Retinal pigment epithelial cell (primary cell): ENCODE measurements around the gene BLVRA.

Source experiments
- DNase-seq: peaks from one replicate; pipeline ENCODE4 v3.0.0-alpha.2; 2010; ENCODE audit warnings: low read depth
- H3K4me3 ChIP-seq: 2 replicates; pipeline ENCODE4 v1.5.1; 2011; ENCODE audit warnings: mild to moderate bottlenecking, low read length, control low read depth, moderate library complexity
- CTCF ChIP-seq: conservative IDR thresholded peaks from 2 replicates; pipeline ENCODE4 v1.5.1; 2011; ENCODE audit warnings: low read depth, low read length, control low read depth, inconsistent platforms

Gene BLVRA

GRCh38 chr7:43764807-43765491 is 6.5 kb downstream of the BLVRA start:
- no peak for TF ChIP-seq CTCF
- no peak overlapping the region for H3K4me3 ChIP-seq
- no peak for DNase-seq

DNA sequence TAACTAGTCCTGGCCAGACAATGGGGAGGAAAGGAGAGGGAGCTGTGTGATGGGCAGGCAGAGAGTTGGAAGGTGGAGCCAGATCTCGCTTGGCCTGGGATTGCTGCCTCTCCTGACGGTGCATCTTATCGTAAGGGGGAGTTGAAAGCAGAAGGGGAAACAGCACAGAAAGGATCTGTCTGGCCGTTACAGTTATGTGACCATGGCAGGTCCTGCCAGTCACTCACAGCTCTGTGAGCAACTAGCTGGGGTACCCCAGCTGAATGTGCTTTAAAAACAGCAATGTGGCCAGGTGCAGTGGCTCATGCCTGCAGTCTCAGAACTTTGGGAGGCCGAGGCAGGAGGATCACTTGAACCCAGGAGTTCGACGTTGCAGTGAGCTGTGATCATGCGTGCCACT is 8.1 kb downstream of the BLVRA start:
- TF ChIP-seq CTCF: no peak
- no peak for DNase-seq
- H3K4me3 ChIP-seq: no peak overlapping the region

- DNase-seq: no peak
- no peak for TF ChIP-seq CTCF
- no peak overlapping the region for H3K4me3 ChIP-seq
These were observed 8.8 kb downstream of the BLVRA start for GRCh38 chr7:43767311-43767710.

- no peak for DNase-seq
- TF ChIP-seq CTCF: no peak
- H3K4me3 ChIP-seq: no peak overlapping the region
These were observed 9.9 kb downstream of the BLVRA start for GRCh38 chr7:43768201-43768886.

- H3K4me3 ChIP-seq: no peak overlapping the region
- DNase-seq: no peak
- no peak for TF ChIP-seq CTCF
These were observed 10.4 kb downstream of the BLVRA start for GRCh38 chr7:43768887-43769272.

DNA sequence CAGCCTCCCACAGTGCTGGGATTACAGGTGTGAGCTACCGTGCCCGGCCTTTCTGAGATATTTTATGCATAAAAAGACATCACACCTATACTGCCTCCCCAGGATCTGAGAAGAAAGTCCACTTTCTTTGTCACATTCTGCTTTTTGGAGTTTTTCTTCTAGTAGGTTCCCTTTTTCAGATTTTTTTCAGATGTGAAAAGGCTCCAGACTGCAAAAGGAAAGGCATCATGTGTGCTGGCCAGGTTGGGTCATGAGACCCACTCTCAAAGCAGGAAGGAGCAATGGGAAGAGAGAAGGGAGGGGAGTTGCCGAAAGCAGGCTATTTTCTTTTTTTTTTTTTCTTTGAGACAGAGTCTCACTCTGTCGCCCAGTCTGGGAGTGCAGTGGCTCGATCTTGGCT is 10.8 kb downstream of the BLVRA start:
- DNase-seq: no peak
- no peak for TF ChIP-seq CTCF
- H3K4me3 ChIP-seq: no peak overlapping the region
